Chondrocyte (in vitro differentiated cells): ENCODE results near the gene PRKAR1B. TPM values are rescaled to one million over a fixed set of nuclear protein-coding genes. Genes with fewer than 3 reads are reported as not detected.

Experiments
- DNase-seq: peaks from one replicate; pipeline ENCODE4 v3.0.0; 2021; ENCODE audit warnings: mixed read lengths, low spot score
- H3K27ac Mint-ChIP-seq: one replicate; pipeline ENCODE4 v1.8.0; 2021; ENCODE audit warnings: mild to moderate bottlenecking, moderate library complexity, mixed read lengths; ENCODE audit not compliant: unreplicated experiment
- H3K27me3 Mint-ChIP-seq: 2 replicates; pipeline ENCODE4 v1.8.0; 2021; ENCODE audit warnings: low read depth, mixed read lengths
- H3K36me3 Mint-ChIP-seq: 2 replicates; pipeline ENCODE4 v1.8.0; 2021; ENCODE audit warnings: low read depth, mixed read lengths
- H3K4me1 Mint-ChIP-seq: 2 replicates; pipeline ENCODE4 v1.8.0; 2021; ENCODE audit warnings: low read depth, mild to moderate bottlenecking, mixed read lengths
- H3K4me3 Mint-ChIP-seq: one replicate; pipeline ENCODE4 v1.8.0; 2021; ENCODE audit warnings: mild to moderate bottlenecking, moderate library complexity, mixed read lengths; ENCODE audit not compliant: unreplicated experiment
- H3K9me3 Mint-ChIP-seq: 2 replicates; pipeline ENCODE4 v1.8.0; 2021; ENCODE audit warnings: low read depth, mixed read lengths
- total RNA-seq: library from RNA; stranded (reverse); gene quantifications from 3 replicates; pipeline ENCODE4 v1.2.1, GENCODE V29; 2021
- TF ChIP-seq, protein P1 (sequence below): fragments of 200-600 bp; sonication (generic); IDR thresholded peaks from 2 replicates; pipeline ENCODE4 v1.5.0; 2021; ENCODE audit warnings: antibody characterized with exemption, mild to moderate bottlenecking, moderate library complexity

The PRKAR1B gene
- total RNA-seq, 1 donor from 2014 or later: 7.7 TPM

DNA sequence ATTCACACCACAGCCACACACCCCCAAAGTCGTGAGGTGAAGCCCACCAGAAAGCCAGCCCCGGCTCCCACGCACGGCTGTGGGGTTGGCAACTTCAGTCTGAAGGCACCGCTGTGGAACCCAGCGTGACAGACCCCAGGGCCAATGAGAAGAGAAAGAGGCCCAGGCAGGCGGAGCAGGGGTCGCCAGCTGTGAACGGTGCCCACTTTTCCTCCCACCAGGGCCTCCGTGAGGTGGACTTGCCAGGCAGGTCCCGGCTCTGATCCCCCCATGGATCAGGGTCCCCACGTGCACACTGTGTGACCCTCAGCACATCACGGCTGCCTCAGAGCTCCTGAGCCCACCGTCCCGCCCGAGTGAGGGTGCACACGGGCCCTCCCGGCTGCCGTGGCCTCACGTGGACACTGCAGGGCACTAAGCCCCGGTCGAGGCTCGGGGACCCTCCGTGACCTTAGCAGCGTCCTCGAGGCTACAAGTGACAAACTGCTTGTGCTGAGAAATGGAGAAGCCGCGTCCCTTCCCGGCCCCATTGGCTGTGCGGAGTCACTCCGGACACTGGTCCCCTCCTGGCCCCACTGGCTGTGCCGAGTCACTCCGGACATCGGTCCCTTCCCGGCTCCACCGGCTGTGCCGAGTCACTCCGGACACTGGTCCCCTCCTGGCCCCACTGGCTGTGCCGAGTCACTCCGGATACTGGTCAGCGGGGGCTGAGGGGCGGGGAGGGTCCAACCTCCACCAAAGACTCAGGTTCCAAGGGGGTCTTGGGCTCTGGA lies 135.0 kb downstream of the PRKAR1B start:
- Mint-ChIP-seq H3K4me3 (no peak overlapping the region), H3K9me3 (peaks cover 7% of the 10 kb centered on the region), H3K4me1 (peaks cover 36% of the 10 kb centered on the region), H3K36me3 (peaks cover 5% of the 10 kb centered on the region), H3K27me3 (no peaks in the 10 kb centered on the region), H3K27ac (no peak overlapping the region)
- TF ChIP-seq, protein P1, sequence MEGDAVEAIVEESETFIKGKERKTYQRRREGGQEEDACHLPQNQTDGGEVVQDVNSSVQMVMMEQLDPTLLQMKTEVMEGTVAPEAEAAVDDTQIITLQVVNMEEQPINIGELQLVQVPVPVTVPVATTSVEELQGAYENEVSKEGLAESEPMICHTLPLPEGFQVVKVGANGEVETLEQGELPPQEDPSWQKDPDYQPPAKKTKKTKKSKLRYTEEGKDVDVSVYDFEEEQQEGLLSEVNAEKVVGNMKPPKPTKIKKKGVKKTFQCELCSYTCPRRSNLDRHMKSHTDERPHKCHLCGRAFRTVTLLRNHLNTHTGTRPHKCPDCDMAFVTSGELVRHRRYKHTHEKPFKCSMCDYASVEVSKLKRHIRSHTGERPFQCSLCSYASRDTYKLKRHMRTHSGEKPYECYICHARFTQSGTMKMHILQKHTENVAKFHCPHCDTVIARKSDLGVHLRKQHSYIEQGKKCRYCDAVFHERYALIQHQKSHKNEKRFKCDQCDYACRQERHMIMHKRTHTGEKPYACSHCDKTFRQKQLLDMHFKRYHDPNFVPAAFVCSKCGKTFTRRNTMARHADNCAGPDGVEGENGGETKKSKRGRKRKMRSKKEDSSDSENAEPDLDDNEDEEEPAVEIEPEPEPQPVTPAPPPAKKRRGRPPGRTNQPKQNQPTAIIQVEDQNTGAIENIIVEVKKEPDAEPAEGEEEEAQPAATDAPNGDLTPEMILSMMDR: no peak
- no peak for DNase-seq

DNA sequence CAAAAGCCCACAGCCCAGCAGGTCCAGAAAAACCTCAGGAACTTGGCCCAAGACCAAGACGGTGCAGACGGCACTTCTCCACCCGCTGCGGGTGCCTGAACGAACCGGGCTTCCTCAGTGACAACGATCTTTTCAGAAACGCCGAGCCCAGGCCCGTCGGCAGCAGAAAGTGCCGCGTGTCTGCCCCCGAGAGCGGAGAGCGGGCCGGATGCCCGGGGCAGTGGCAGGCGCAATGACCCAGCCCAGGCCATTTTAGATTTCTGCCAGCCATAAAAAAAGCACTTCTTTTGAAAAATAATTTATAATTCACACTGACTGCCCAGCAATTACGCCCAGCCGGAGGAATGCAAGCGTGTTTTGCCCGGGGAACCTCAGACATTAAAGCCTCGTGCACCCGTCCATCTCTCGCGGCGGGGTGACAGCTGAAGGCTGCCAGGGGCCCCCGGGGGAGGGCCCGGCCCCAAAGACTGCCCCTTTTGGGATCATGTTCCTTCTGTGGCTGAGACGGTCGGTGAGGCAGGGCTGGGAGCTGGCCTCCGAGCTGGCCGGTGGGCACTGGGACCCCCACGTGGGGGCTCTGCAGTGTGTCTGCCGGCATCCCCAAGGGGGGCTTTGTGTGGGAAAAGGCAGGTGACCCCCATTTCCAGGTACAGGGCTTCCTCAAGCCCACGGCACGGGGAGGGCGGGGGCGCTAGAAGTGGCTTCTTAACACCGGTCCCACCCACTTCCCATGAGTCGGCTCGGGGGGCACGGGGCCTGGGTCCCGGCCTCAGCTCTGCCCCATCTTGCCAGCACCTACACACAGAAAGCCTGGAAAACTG lies 136.1 kb downstream of the PRKAR1B start:
- peak overlapping the region; percentile 77 for H3K27ac Mint-ChIP-seq
- H3K9me3 Mint-ChIP-seq: peaks cover 10% of the 10 kb centered on the region
- TF ChIP-seq, protein P1: no peak
- no peaks in the 10 kb centered on the region for H3K27me3 Mint-ChIP-seq
- peaks cover 37% of the 10 kb centered on the region for H3K4me1 Mint-ChIP-seq
- no peak overlapping the region for H3K4me3 Mint-ChIP-seq
- peaks cover 8% of the 10 kb centered on the region for H3K36me3 Mint-ChIP-seq
- DNase-seq: no peak

DNA sequence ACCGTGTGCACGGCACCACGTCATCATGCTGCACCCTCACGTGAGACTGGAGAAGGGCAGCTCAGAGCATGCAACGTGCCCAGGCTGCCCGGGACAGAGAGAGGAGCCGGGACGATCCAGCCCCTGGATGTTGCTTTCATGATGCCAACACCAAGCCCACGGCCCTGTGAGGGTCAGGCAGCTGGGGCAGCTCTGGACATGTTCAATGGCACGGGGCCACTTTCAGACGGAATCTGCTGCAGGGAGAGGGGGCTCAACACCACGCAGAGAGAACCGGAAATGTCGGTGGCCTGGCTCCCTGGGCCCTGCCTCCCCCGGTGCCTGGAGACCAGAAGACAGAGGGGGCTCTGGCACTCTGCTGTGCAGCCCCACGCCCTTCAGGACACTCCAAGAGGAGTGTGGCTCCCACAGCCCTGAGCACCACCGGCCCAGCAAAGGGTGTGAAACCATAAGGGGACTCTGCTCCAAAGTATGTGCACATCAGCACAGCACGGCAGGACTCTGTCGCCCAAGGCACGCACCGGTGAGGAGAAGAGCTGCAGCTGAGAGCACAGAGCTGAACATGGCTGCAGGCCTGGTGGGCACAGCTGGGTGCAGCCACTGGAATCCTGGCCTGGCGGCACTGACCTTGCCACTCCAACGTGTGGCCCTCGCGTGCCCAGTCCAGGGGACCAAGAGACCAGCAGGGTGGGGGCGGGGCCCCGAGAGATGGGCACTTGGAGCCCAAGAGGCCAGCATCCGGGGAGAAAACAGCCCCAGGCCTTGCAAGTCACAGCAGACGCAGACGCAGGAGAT lies 137.1 kb downstream of the PRKAR1B start:
- no peak overlapping the region for H3K4me3 Mint-ChIP-seq
- DNase-seq: no peak
- no peaks in the 10 kb centered on the region for H3K27me3 Mint-ChIP-seq
- peak overlapping the region; percentile 57 for H3K27ac Mint-ChIP-seq
- TF ChIP-seq, protein P1: no peak
- H3K9me3 Mint-ChIP-seq: peaks cover 9% of the 10 kb centered on the region
- peaks cover 43% of the 10 kb centered on the region for H3K4me1 Mint-ChIP-seq
- peaks cover 10% of the 10 kb centered on the region for H3K36me3 Mint-ChIP-seq

DNA sequence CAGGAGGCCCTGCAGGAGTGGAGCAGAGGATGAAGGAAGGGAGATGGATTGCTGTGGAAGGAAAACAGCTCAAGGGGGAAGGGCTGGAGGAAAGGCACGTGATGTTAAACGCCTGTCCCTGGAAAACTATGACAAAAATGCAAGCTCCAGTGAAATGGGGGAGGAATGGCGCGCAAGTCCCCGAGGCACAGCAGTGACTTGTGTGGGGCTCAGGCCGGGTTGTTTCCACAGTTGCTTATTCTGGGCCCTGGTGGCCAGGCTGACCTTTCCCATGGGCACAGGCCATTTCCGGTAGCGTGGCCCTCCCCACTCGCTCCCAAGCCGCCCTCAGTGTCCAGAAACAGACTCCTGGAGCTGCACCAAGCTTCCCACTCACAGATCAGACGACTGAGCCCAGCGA lies 139.3 kb downstream of the PRKAR1B start:
- DNase-seq: no peak
- H3K4me3 Mint-ChIP-seq: peak overlapping the region; percentile 16
- peaks cover 43% of the 10 kb centered on the region for H3K4me1 Mint-ChIP-seq
- H3K27me3 Mint-ChIP-seq: no peaks in the 10 kb centered on the region
- H3K9me3 Mint-ChIP-seq: peaks cover 9% of the 10 kb centered on the region
- H3K36me3 Mint-ChIP-seq: peaks cover 10% of the 10 kb centered on the region
- peak overlapping the region; percentile 85 for H3K27ac Mint-ChIP-seq
- TF ChIP-seq, protein P1: no peak

DNA sequence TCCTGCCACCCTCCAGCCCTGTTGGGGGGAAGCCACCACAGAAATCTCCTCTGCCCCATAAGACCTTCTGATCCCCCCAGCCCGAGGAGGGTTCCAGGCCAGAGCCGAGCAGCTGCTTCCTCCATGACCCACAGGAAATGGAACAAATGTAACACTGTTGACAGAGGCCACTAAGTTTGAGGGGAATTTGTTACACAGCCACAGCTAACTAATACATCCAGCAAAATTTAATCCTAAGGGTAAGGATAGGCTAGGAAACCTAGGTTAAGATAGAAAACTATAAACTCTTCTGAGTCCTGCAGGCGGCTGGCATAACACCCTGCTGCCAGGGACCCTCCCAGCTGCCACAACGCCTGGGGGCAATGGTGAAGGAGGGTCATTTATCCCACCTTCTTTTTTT lies 140.6 kb downstream of the PRKAR1B start:
- Mint-ChIP-seq H3K9me3 (peaks cover 9% of the 10 kb centered on the region), H3K4me3 (no peak overlapping the region), H3K36me3 (peaks cover 10% of the 10 kb centered on the region), H3K4me1 (peaks cover 39% of the 10 kb centered on the region), H3K27ac (peak overlapping the region; percentile 27), H3K27me3 (no peaks in the 10 kb centered on the region)
- TF ChIP-seq, protein P1: no peak
- DNase-seq: no peak
